ENCODE results near the gene TRMT1. TPM values are rescaled to one million over a fixed set of nuclear protein-coding genes. Genes with fewer than 3 reads are reported as not detected.

Gene TRMT1
- total RNA-seq, 4 donors from 2014 or later: 35.1 to 46.2 (median 40.6) TPM

DNA sequence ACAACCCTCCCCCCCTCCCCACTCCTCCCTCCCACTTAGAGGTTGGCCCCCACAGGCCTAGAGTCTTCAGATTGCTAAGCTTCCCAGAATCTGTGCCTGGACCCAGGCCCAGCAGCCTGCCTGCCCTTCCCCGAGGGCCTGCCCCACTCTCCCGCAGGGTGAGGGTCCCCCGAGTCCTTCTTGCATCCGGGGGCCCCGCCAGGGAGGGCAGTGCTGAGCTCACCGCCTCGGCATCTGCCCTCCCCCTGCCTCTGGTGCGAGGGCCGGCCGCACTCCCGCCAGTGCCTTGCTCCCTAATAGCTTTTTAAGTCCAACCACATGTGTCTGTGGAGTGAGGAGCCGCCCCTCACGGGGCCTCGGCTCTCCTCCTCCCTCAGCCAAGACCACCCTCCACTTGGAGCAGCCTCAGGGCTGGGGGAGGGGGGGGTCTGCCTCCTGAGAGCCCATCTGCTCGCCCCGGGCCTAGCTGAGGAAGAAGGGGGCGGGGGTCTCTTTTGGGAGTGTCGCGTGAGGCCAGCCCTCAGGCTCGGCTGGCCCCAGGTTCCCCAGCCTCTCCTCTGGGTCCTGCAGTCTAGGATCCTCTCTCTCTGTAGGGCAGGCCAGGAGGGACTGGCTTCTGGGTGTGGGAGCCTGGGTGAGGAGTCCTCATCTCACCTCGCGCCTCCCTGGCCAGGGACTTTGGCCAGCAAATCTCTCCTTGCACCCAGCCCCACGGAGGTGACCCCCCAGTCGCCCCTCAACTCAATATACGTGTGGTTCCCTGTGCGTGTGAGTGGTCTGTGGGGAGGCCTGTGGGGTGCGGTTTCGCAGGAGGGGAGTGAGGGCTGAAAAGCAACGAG lies 61.1 kb downstream of the TRMT1 start:
- TF ChIP-seq POLR2AphosphoS5 (IDR thresholded peaks at IDR 0.05): peak in 1 of 3 donors; percentile 50
- TF ChIP-seq POLR2A (IDR thresholded peaks at IDR 0.05): no peak
- TF ChIP-seq EP300 (IDR thresholded peaks at IDR 0.05): no peak
- TF ChIP-seq CTCF (IDR thresholded peaks at IDR 0.05): no peak
- Histone ChIP-seq H3K4me1 (peaks cover 100% of the 10 kb centered on the region), H3K36me3 (no peaks in the 10 kb centered on the region), H3K27me3 (no peaks in the 10 kb centered on the region), H3K4me3 (peak overlapping the region; percentile 30), H3K27ac (peak overlapping the region; percentile 92), H3K9me3 (no peaks in the 10 kb centered on the region)
- WGBS: 11% methylated on average over 9 of the region's 29 CpGs
- DNase-seq (ENCODE audit: low spot score in 2 of 2): peak; percentile 89 to 91

Other genes starting within 250 kb of the TRMT1 start
- 10 to 100 TPM; 20.6 to 38.3 (median 31.1) TPM for gene DNASE2, start 235.3 kb downstream of the TRMT1 start, total RNA-seq
- gene KLF1, start 229.5 kb downstream of the TRMT1 start, total RNA-seq: not detected
- 10 to 100 TPM; 28.5 to 33.0 (median 31.9) TPM for gene GCDH, start 225.6 kb downstream of the TRMT1 start, total RNA-seq
- under 1 TPM in 1 of 4 donors, not detected in 3; 0.89 TPM for gene SYCE2, start 197.4 kb downstream of the TRMT1 start, total RNA-seq
- 10 to 100 TPM; 49.0 to 60.6 (median 50.9) TPM for gene FARSA, start 183.0 kb downstream of the TRMT1 start, total RNA-seq
- 100 to 1,000 TPM; 131 to 285 (median 237) TPM for gene CALR, start 178.1 kb downstream of the TRMT1 start, total RNA-seq
- 100 to 1,000 TPM in 3 of 4 donors, 10 to 100 TPM in 1; 95.4 to 120 (median 109) TPM for gene RAD23A, start 170.9 kb downstream of the TRMT1 start, total RNA-seq
- 10 to 100 TPM; 20.4 to 31.0 (median 24.8) TPM for gene GADD45GIP1, start 159.5 kb downstream of the TRMT1 start, total RNA-seq
- gene DAND5, start 147.2 kb downstream of the TRMT1 start, total RNA-seq: not detected
- 100 to 1,000 TPM; 126 to 223 (median 176) TPM for gene NFIX, start 121.3 kb downstream of the TRMT1 start, total RNA-seq
- gene LYL1, start 13.9 kb downstream of the TRMT1 start, total RNA-seq: 1 to 10 TPM; 1.5 to 2.7 (median 2.2) TPM
- gene NACC1, start 1.5 kb upstream of the TRMT1 start, total RNA-seq: 10 to 100 TPM; 13.4 to 47.6 (median 35.3) TPM
- gene STX10, start 33.6 kb upstream of the TRMT1 start, total RNA-seq: 100 to 1,000 TPM in 1 of 4 donors, 10 to 100 TPM in 3; 71.9 to 110 (median 82.2) TPM
- 100 to 1,000 TPM; 154 to 377 (median 214) TPM for gene IER2, start 33.7 kb upstream of the TRMT1 start, total RNA-seq